Stimulated activated CD4-positive, alpha-beta T cell treated with anti-CD3 and anti-CD28 coated beads, Interleukin-4, amount 100 ng/mL, for 24 hours (primary cell): ENCODE measurements around the gene GPD2.
"Not testable (repeated sequence)": the region's sequence is repeated elsewhere in the genome, so short reads cannot be mapped to it uniquely, and the experiment has no call there.

ENCODE experiments used
- DNase-seq: peaks from one replicate; pipeline ENCODE4 v3.0.0-alpha.2; 2020

GPD2 gene

GRCh38 chr2:156476021-156476849, 40.1 kb downstream of the GPD2 start:
- no peak for DNase-seq

GRCh38 chr2:156476850-156477206, 40.6 kb downstream of the GPD2 start:
- DNase-seq = no peak

DNA sequence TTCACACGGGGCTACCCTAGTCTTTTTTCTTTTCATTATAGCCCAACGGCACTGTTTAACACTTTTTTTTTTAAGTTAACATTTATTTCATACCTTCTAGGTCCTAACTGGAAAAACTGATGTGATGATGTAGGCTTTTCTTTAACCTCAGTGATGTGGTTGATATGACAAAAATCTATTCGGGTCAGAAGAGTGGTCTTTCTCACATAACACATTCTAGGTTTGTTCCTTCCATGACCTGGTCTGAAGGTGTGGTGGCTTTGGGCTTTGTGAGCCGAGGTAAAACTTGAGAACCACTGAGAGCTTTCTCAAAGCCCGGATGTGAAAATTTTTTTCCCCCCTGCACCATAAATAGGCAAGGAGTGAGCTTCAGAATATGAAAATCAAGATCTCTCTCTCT, 44.2 kb downstream of the GPD2 start:
- DNase-seq = no peak

- no peak for DNase-seq
Measured at GRCh38 chr2:156481312-156481711, 45.1 kb downstream of the GPD2 start.

DNA sequence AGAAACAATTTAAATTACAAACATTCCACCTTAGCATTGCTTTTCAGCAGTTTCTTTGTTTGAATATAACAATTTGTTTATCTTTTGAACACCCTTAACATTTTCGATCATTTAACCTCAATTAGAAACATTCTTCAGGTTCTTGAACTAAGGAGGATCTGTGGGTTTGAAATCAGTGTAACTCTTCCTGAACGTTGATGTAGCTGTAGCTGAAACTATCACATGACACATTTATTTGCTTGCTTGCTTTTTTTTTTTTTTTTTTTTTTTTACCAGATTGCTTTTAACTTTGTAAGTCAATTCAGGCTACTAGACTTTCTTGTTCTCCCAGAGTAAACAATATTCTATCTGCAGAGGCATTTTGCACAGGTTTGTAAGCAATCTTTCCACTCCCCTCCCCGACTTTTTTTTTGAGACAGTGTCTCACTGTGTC, 47.6 kb downstream of the GPD2 start:
- no peak for DNase-seq

- DNase-seq = no peak
Measured at GRCh38 chr2:156486147-156486546, 50.0 kb downstream of the GPD2 start.

DNA sequence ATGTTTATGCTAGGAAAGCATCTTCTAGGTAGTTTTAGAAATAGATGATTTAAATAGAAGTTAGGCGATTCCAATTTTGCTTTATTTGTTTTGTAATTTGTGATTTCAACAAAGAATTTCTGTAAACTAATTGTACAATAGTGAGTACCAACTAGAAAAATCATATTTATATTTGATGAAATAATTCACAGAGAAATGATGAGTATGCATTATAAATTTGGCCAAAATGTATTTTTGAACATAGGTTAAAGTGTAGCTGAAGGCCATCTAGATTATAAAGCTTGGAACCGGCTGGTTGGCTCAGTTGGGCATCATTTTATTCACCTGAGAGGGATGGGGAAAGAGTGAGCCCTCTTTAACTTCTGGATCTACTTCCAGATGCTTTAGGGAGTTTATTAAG, 50.4 kb downstream of the GPD2 start:
- no peak for DNase-seq

- no peak for DNase-seq
Measured at GRCh38 chr2:156489195-156489594, 53.0 kb downstream of the GPD2 start.

DNA sequence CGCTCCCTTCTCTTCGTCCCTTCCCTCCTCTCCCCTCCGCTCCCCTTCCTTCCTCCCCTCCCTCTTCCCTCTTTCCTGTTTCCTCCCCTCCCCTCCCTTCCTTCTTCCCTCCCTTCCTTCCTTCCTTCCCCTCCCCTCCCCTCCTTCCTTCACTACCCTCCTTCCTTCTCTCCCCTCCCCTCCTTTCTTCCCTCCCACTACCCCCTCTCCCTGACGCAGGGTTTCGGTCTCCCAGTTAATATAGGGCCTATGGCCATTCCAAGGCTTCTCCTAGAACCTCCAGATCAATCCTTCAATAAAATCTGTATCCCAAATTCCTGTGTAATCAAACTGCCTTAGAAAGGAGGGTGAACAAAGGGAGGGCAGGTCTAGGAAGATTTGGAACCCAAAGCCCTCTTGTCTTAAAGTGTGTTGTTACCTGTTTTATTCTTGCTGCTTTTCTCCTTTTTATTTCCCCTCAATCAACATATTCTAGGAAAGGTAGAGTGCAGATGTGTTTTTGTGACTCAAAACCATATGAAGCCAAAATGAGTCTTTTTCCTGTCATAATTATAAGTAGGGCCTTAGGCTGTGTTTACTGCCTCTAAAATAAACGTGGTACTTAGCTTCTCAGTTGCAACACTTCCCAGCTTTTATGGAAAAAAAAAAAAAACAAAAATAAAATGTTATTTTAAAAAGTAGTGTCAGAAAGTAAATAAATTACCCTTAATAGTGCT, 53.7 kb downstream of the GPD2 start:
- no peak for DNase-seq

DNA sequence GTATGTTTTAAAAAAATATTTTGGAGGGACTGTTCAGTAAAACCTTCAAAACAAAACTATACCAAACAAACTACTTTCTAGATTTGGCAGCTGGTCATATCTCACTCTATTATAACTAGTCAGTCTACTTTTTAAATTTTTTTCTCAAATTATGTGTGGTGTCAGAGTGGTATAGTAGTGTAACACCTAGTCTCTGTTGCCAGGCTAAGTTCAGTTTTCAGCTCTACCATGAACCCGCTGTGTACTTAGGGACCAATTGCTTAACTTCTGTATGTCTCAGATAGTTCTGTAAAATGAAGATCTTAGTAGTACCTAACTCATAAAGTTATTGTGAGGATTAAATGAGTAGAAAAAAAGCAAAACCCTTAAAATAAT, 54.3 kb downstream of the GPD2 start:
- DNase-seq = no peak

DNA sequence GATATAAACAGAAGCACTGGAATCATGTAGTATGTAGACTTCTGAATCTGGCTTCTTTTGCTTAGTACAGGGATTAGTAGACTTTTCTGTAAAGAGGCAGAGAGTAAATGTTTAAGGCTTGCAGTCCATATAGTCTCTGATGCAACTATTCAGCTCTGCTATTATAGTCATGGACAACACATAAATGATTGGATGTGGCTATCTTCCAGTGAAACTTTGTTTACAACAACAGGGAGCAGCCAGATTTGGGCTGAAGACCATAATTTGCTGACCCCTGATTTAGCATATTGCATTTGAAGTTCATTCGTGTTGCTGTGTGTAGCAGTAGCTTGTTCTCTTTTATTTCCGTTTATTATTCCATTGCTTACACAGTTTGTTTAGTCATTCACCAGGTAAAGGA, 55.0 kb downstream of the GPD2 start:
- DNase-seq = no peak

- no peak for DNase-seq
Measured at GRCh38 chr2:156492979-156493378, 56.8 kb downstream of the GPD2 start.

DNA sequence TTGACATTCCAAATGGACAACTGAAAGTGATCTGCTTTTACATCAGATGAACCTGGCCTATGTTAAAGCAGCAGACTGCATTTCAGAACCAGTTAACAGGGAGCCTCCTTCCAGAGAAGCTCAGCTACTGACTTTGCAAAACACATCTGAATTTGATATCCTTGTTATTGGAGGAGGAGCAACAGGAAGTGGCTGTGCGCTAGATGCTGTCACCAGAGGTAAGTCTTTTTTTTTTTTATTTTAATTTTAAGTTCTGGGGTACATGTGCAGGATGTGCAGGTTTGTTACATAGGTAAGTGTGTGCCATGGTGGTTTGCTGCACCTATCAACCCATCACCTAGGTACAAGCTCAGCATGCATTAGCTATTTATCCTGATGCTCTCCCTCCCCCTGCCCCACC, 59.8 kb downstream of the GPD2 start:
- DNase-seq = not testable (repeated sequence)

DNA sequence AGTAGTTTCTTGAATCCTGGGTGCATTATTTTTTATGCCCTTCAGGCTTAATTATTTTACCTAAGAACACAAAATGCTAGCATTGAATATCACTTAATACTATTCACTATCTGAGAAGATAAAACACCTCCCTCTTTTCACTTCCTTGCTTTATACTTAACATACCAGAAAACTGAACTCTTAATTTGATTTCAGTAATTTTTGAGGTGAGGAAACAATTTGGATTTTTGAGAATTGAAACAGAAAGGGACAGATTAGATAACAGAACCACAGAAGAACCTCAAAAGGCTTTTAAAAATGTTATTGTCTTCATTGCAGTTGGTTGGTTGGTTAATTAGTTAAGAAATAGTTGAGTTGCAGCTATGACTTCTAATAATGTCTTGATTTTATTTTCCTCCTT, 69.5 kb downstream of the GPD2 start:
- DNase-seq = no peak

- DNase-seq = no peak
Measured at GRCh38 chr2:156511122-156511521, 74.9 kb downstream of the GPD2 start.

- no peak for DNase-seq
Measured at GRCh38 chr2:156511803-156512202, 75.6 kb downstream of the GPD2 start.

DNA sequence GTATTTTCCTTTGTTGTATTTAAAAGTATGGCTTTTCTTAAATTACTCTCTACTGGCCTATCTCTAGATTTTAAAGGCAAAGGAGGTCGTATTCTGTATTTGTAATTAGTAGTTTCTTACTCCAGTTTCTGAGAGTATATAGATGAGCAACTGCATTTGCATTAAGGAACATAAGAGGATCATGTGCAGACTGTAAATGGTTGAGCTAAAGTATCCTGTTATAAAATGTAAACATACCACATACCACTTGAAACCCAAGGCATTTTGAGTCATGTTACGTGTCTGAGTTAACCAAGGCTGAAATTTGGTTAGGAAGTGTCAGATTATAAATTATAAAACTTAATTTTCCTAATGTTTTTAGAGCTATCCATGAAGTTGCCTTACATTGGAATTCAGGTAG, 76.3 kb downstream of the GPD2 start:
- no peak for DNase-seq

GRCh38 chr2:156513219-156513618, 77.0 kb downstream of the GPD2 start:
- no peak for DNase-seq

- no peak for DNase-seq
Measured at GRCh38 chr2:156517419-156517818, 81.2 kb downstream of the GPD2 start.

DNA sequence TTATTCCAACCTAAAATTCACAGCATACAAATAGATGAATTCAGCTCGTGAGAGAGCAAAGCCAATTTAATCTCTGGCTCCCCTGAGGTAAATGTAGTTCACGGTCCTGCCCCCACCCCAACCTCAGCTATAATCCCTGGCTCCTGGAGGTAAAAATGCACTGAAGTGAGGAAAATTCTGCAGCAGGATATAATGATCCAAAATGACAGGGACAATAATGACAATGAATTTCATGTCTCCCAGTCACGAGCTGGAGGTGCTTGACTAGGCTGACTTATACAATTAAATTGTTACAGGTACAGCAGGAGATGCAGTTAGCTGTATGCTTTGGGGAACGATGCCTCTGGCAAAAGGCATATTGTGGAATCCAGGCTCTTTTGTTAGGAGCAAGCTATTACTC, 82.0 kb downstream of the GPD2 start:
- DNase-seq = no peak

DNA sequence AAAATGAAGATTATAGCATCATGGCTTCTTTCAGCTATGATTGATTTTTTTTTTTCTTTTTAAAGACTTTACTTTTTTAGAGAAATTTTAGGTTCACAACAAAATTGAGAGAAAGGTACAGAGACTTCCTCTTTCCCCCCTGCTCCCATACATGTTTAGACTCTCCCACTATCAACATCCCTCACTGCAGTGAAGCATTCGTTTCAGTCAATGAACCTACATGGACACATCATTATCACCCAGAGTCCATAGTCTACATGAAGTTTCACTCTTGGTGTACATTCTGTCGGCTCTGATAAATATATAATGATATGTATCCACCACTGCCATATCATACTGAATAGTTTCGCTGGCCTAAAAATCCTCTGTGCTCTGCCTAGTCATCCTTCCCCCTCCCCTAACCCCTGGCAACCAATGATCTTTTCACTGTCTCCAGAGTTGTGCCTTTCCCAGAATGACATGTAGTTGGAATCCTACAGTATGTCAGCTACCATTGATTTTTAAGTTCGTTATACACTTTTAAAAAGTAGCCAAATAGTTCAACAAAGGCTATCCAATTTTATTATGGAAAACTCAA, 86.8 kb downstream of the GPD2 start:
- DNase-seq = no peak

GRCh38 chr2:156526950-156527636, 90.9 kb downstream of the GPD2 start:
- no peak for DNase-seq

DNA sequence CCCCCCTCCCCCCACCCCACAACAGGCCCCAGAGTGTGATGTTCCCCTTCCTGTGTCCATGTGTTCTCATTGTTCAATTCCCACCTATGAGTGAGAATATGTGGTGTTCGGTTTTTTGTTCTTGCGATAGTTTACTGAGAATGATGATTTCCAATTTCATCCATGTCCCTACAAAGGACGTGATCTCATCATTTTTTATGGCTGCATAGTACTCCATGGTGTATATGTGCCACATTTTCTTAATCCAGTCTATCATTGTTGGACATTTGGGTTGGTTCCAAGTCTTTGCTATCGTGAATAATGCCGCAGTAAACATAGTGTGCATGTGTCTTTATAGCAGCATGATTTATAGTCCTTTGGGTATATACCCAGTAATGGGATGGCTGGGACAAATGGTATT, 92.4 kb downstream of the GPD2 start:
- DNase-seq = not testable (repeated sequence)

- no peak for DNase-seq
Measured at GRCh38 chr2:156532989-156533388, 96.8 kb downstream of the GPD2 start.
